ENCODE results near the gene VGLL4. TPM values are rescaled to one million over a fixed set of nuclear protein-coding genes. Genes with fewer than 3 reads are reported as not detected.

The VGLL4 gene
- total and polyA plus RNA-seq, 2 donors (not counting 1 experiment from before 2014, with no cell fraction given), result 25.8 to 29.0 TPM

DNA sequence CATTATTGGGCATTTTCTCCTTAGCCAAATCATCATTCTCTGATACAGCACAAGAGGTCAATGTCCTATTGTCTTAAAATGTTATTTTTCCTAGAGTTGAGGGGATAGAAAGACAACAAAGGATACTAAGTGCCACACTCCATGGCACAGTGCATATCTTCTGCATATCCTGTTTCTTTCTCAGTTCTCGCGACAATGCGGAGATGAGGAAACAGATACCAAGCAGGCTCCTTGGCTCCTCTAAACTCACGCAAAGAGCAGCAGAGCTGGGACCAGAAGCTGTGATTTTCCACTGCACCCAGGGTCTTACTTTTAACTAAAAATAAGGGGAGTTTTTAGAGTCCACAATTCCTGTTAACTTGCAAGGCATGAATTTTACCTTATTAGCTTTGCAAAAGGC is 10.5 kb upstream of the VGLL4 start:
- POLR2A ChIA-PET, result interaction anchor here (1.2 kb wide), 1 partner anchor 11 kb away, joined by 3 read pairs; the partner anchor contains the start of gene VGLL4
- WGBS (ENCODE audit: insufficient coverage), result 82% methylated on average over 3 of the region's 4 CpGs
- intact Hi-C loops (cut with micrococcal nuclease), result loop anchor here (5.0 kb wide), 1 partner anchor 317 kb away; no protein-coding TSS in a partner anchor

More for the DNA sequence above, 10.5 kb upstream of the VGLL4 start:
- Histone ChIP-seq H3K27ac (ENCODE audit: low read length in 2 of 2) (no peak overlapping the region), H3K4me3 (ENCODE audit: control extremely low read depth in 1 of 5, extremely low read depth in 1 of 5, insufficient read depth in 1 of 5, low read depth in 2 of 5, low read length in 4 of 5) (no peak overlapping the region), H3K27me3 (replicated peaks in 1 of 4; ENCODE audit: control extremely low read depth in 1 of 4, control insufficient read depth in 3 of 4, insufficient read depth in 4 of 4, low read length in 3 of 4) (no peaks in the 10 kb centered on the region), H3K4me2 (replicated peaks; ENCODE audit: low read depth, low read length, poor library complexity, severe bottlenecking) (no peak overlapping the region), H3K79me2 (ENCODE audit: control insufficient read depth, insufficient read depth, low read length) (no peaks in the 10 kb centered on the region), H3K9ac (ENCODE audit: low read length) (no peak overlapping the region), H2AFZ (ENCODE audit: insufficient read depth, low read depth, low read length, poor library complexity, severe bottlenecking) (no peak overlapping the region), H3K4me1 (ENCODE audit: control insufficient read depth in 2 of 2, insufficient read depth in 2 of 2, low read length in 2 of 2) (peaks cover 3 to 8% of the 10 kb centered on the region in 2 donors), H3K36me3 (replicated peaks in 1 of 2; ENCODE audit: control extremely low read depth in 1 of 2, control insufficient read depth in 1 of 2, extremely low read depth in 1 of 2, insufficient read depth in 2 of 2, low read length in 1 of 2) (no peaks in the 10 kb centered on the region), H4K20me1 (ENCODE audit: control insufficient read depth, insufficient read depth, low read length, poor library complexity, severe bottlenecking) (peaks cover 12% of the 10 kb centered on the region), H3K9me3 (ENCODE audit: control extremely low read depth in 1 of 3, control insufficient read depth in 2 of 3, insufficient read depth in 1 of 3, low read length in 2 of 3) (no peaks in the 10 kb centered on the region)
- ATAC-seq (ENCODE audit: low read depth), result no peak
- H3K4me3 Mint-ChIP-seq, result no peak overlapping the region
- no peak overlapping the region for H3K27ac Mint-ChIP-seq
- no peak for TF ChIP-seq CTCF (IDR thresholded peaks at IDR 0.05)
- TF ChIP-seq EZH2 (IDR thresholded peaks at IDR 0.05; ENCODE audit: borderline replicate concordance, insufficient read depth, low read depth, low read length, poor library complexity, severe bottlenecking), result no peak
- peaks cover 11% of the 10 kb centered on the region for H3K4me1 Mint-ChIP-seq
- no peaks in the 10 kb centered on the region for H3K9me3 Mint-ChIP-seq (ENCODE audit: insufficient read depth)
- no peak for DNase-seq
- CTCF ChIA-PET, result interaction anchor here (0.6 to 5.6 kb wide), 4 partner anchors 15 to 275 kb away, joined by 3 to 85 read pairs (median 4); no protein-coding TSS in a partner anchor
- H3K27me3 Mint-ChIP-seq, result no peaks in the 10 kb centered on the region

Data from B cell (primary cell).